PFSK-1 (cell line): ENCODE results near the gene GPR55.

Source experiments
- FOXP2 ChIP-seq: optimal IDR thresholded peaks from 2 replicates; pipeline ENCODE3; 2011; ENCODE audit warnings: borderline replicate concordance, control low read depth, inconsistent platforms; ENCODE audit not compliant: insufficient read depth; ENCODE audit errors: extremely low read length, extremely low read depth
- POLR2AphosphoS5 ChIP-seq: IDR thresholded peaks from 2 replicates; pipeline ENCODE4 v1.6.1; 2012; ENCODE audit warnings: low read depth, mild to moderate bottlenecking, control low read depth, low read length, moderate library complexity
- SIN3A ChIP-seq: IDR thresholded peaks from 2 replicates; pipeline ENCODE4 v1.6.1; 2012; ENCODE audit warnings: mild to moderate bottlenecking, low read length, moderate library complexity, borderline replicate concordance; ENCODE audit not compliant: insufficient read depth
- TAF1 ChIP-seq: IDR thresholded peaks from 2 replicates; pipeline ENCODE4 v1.6.1; 2012; ENCODE audit warnings: low read length, control low read depth, borderline replicate concordance; ENCODE audit not compliant: insufficient read depth
- TF ChIP-seq, protein P1 (sequence below), 2 experiments: IDR thresholded peaks; 2 replicates each; pipeline versions ENCODE4 v1.6.1 to v1.8.0; 2011 to 2012; ENCODE audit warnings: low read depth in 2 of 2, low read length in 2 of 2, control low read depth in 1 of 2, inconsistent platforms in 1 of 2, mild to moderate bottlenecking in 1 of 2, moderate library complexity in 1 of 2; ENCODE audit not compliant: insufficient read depth in 1 of 2

GPR55 gene

DNA sequence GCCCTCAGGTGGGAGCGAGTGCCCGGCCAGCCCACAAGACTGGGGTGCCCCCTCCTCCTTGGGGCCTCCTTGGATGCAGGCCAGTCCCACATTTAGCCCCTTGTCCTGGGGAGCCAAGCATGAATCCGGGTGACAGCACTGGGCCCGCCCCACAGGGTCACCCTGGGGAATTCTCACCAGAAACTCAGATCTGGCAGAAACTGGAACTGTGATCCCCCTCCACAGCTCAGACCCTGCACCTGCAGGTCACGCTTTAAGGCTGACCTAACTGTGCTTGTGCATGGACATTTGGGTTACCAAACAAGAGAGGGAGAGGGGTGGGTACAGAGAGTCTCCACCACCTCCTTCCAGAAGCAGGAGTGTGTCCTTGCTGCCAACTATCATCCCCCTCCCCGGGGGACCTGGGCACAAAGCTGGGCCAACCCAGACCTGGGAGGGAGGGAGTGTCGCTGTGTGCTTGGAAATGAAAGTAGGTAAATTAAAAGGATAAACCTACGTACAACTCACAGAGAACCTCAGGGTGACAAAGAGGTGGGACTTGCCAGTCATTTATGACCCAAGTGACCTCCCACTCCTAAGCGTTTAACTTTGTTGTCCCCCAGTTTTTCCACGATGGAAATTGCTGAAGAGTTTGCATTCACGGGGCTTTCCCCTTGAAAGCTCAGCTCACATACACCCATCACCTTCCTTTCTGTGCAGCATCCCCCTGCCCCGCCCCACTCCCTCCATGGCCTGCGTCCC lies 51.2 kb downstream of the GPR55 start:
- TF ChIP-seq FOXP2 (no peak), SIN3A (no peak), TAF1 (no peak), POLR2AphosphoS5 (no peak)
- TF ChIP-seq, protein P1, sequence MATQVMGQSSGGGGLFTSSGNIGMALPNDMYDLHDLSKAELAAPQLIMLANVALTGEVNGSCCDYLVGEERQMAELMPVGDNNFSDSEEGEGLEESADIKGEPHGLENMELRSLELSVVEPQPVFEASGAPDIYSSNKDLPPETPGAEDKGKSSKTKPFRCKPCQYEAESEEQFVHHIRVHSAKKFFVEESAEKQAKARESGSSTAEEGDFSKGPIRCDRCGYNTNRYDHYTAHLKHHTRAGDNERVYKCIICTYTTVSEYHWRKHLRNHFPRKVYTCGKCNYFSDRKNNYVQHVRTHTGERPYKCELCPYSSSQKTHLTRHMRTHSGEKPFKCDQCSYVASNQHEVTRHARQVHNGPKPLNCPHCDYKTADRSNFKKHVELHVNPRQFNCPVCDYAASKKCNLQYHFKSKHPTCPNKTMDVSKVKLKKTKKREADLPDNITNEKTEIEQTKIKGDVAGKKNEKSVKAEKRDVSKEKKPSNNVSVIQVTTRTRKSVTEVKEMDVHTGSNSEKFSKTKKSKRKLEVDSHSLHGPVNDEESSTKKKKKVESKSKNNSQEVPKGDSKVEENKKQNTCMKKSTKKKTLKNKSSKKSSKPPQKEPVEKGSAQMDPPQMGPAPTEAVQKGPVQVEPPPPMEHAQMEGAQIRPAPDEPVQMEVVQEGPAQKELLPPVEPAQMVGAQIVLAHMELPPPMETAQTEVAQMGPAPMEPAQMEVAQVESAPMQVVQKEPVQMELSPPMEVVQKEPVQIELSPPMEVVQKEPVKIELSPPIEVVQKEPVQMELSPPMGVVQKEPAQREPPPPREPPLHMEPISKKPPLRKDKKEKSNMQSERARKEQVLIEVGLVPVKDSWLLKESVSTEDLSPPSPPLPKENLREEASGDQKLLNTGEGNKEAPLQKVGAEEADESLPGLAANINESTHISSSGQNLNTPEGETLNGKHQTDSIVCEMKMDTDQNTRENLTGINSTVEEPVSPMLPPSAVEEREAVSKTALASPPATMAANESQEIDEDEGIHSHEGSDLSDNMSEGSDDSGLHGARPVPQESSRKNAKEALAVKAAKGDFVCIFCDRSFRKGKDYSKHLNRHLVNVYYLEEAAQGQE (IDR thresholded peaks at IDR 0.05; ENCODE audit: insufficient read depth in 1 of 2, low read depth in 2 of 2, low read length in 2 of 2) = no peak

DNA sequence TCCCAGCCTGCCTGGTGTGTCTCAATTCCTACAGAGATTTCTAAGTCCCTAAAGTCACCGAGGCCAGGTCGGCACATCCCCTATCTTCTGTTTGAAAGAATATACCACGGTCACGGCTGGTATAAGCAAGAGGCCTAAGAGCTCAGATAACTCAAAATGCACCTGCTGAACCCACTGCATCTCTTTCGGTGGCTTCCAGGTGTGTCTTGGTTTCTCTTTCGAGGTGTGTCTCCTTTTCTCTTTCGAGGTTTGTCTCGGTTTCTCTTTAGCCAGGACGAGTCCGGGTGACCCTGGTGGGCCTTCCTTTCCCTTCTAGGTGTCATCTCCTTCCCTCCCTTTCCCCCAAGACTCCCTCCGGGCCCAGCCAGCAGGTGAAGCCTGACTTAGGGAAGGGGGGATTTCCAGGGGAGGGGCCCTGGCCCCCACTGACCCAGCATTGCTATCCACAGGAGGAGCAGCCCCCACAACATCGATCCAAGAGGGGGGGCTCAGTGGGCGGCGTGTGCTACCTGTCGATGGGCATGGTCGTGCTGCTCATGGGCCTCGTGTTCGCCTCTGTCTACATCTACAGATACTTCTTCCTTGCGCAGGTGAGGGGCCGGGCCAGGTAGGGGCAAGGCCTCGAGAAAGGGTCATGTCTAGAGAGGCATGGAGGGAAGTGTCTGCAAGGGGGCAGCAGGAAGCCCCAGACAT lies 51.9 kb downstream of the GPR55 start:
- TF ChIP-seq FOXP2 = no peak

DNA sequence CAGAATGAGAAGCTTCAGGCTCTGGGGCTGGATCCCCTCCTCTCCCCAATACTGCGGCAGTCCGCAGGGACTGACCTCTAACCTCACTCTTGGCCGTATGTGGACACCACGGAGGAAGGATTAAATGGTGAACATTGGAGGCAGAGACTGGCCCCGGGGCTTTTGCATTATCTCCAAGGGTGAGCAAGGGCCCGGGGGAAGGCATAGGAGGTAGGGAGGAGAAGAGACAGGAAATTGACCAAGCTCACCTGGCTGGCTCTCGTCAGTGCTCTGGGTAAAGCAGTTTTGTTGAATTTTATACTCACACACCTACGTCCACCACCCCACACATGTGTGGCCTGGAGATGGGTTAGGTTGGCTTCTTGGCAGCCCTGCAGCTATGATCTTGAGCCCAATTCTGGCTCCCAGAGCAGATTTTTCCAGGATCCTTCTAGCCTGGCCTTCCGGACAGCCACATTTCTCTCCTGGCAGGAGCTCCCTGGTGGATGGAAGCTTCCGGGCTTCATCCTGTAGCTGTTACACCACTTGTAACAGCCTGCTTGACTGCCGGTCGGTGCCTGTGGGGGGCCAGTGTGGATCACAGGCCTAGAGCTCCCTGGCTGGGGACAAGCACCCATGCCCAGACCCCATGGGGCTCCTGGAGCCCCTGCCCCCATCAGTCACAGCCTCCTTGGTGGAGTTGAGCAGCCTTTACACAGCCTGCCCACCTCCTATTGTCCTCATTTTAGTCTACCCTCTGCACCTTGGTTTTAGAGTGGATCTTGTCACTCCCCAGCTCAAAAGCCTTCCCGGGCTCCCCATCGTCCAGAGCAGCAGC lies 52.7 kb downstream of the GPR55 start:
- TF ChIP-seq SIN3A = no peak
- TF ChIP-seq FOXP2 = no peak

DNA sequence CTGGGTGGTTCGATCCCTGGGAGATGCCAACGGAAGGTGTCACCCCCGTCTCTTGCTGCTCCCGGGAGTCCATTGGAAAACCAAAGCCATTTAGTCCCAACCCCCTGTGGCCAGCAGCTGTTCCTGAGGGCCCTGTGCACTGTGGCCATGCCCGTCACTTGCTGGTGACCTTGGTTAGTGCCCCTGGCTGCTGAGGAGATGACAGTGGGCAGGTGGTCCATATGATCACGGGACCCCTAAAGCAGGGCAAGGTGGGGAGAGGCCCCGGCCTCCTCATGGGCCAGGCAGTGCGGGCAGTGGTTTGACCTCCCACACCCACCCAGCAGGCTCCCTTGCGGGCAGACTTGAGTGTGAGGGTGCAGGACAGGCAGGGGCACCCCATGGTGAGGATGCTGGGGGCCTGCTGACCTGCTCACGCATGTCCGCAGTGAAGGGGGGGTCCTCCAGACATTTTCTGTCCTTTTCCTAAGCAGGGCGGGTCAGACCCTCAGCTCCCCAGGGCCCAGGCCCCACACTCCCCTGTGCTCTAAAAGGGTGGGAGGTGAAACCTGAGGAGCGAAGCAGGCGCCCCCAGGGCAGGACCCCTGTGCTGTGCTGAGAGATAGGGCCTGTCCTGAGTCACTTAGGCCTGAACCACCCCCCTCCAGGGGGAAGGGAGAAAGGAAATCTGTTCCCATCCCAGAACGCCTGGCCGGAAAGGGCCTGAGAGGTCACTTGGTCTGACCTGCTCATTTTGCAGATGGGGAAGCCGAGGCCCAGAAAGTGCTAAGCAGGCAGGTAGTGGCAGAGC lies 53.5 kb downstream of the GPR55 start:
- TF ChIP-seq SIN3A = no peak
- TF ChIP-seq TAF1 = no peak
- no peak for TF ChIP-seq POLR2AphosphoS5
- TF ChIP-seq, protein P1 (IDR thresholded peaks at IDR 0.05; ENCODE audit: insufficient read depth in 1 of 2, low read depth in 2 of 2, low read length in 2 of 2) = no peak
- TF ChIP-seq FOXP2 = no peak

DNA sequence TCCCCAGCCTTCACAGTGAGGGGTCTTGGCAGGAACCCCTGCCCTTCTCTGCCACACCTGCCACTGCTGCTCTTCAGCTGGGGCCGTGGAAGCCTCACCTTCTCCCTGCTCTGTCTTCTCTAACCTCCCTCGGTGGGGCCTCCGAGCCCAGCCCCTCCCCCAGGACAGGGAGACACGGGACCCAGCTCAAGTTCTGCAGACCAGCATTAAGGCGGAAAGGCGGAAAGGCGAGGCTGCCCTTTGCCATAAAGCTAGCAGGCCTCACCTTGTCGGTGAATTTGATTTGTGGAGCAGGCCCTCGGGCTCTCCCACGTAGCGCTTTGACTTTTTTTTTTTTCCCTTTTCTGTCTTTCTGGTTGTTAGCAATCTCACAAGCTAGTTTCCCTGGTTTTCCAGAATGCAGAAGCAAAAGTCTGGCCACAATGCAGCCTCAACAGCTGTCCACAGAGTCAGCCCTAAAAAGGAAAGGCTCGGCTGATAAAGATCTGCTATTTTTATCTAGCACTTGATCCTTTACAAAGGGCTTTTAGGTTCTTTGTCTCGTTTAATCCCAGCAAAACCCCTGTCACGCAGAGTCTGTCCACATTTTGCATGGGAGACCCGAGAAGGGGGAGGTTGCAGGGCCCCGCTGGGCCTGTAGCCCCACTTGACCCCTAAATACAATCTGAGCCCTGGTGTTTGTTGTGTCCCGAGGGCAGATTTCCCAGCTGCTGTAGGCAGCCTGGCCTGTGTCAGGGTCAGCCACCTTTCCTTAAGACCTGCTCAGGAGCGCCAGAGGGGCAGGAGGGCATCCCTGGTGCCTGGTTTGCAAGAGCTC lies 54.3 kb downstream of the GPR55 start:
- no peak for TF ChIP-seq POLR2AphosphoS5
- TF ChIP-seq, protein P1 (IDR thresholded peaks at IDR 0.05; ENCODE audit: insufficient read depth in 1 of 2, low read depth in 2 of 2, low read length in 2 of 2) = no peak
